HEK293T (cell line): ENCODE measurements around the gene ZNF326.

ENCODE experiments used
- CTCF ChIA-PET: fragments of 350-600 bp; formaldehyde crosslinking; extraction: SDS; loops from one replicate; lab custom pipeline; 2021; ENCODE audit warnings: antibody characterized with exemption, inconsistent platforms; lab: Yijun Ruan, JAX
- POLR2A ChIA-PET: fragments of 350-600 bp; formaldehyde crosslinking; extraction: SDS; loops from one replicate; lab custom pipeline; 2020; ENCODE audit warnings: antibody characterized with exemption, inconsistent platforms; lab: Yijun Ruan, JAX
- DNase-seq: peaks from one replicate; pipeline ENCODE4 v3.0.0; 2012; ENCODE audit warnings: mixed read lengths; ENCODE audit errors: extremely low spot score
- ARNT ChIP-seq: fragments of 450-650 bp; IDR thresholded peaks from 2 replicates; pipeline ENCODE4 v1.6.1; 2017; ENCODE audit warnings: mild to moderate bottlenecking
- BHLHE40 ChIP-seq: fragments of 450-650 bp; IDR thresholded peaks from 2 replicates; pipeline ENCODE4 v1.6.1; 2016; ENCODE audit warnings: mild to moderate bottlenecking, moderate library complexity, borderline replicate concordance
- CTBP1 ChIP-seq: fragments of 450-650 bp; IDR thresholded peaks from 2 replicates; pipeline ENCODE4 v1.6.1; 2016; ENCODE audit warnings: borderline replicate concordance
- ELF4 ChIP-seq: fragments of 450-650 bp; IDR thresholded peaks from 2 replicates; pipeline ENCODE4 v1.6.1; 2017; ENCODE audit warnings: antibody characterized with exemption
- FOXA1 ChIP-seq: fragments of 450-650 bp; IDR thresholded peaks from 2 replicates; pipeline ENCODE4 v1.6.1; 2016; ENCODE audit warnings: mild to moderate bottlenecking
- FOXK2 ChIP-seq: fragments of 450-650 bp; IDR thresholded peaks from 2 replicates; pipeline ENCODE4 v1.6.1; 2016; ENCODE audit warnings: mild to moderate bottlenecking
- FOXM1 ChIP-seq: fragments of 450-650 bp; IDR thresholded peaks from 2 replicates; pipeline ENCODE4 v1.6.1; 2017; ENCODE audit warnings: mild to moderate bottlenecking, borderline replicate concordance
- HDGF ChIP-seq: fragments of 450-650 bp; IDR thresholded peaks from 2 replicates; pipeline ENCODE4 v1.6.1; 2017; ENCODE audit warnings: antibody characterized with exemption, borderline replicate concordance
- L3MBTL2 ChIP-seq: fragments of 450-650 bp; conservative IDR thresholded peaks from 2 replicates; pipeline ENCODE4 v1.6.1; 2016; ENCODE audit warnings: mild to moderate bottlenecking
- LEF1 ChIP-seq: fragments of 450-650 bp; IDR thresholded peaks from 2 replicates; pipeline ENCODE4 v1.6.1; 2017; ENCODE audit warnings: mild to moderate bottlenecking, borderline replicate concordance
- NFRKB ChIP-seq: fragments of 450-650 bp; IDR thresholded peaks from 2 replicates; pipeline ENCODE4 v1.6.1; 2016; ENCODE audit warnings: mild to moderate bottlenecking, moderate library complexity
- SP1 ChIP-seq: fragments of 450-650 bp; IDR thresholded peaks from 2 replicates; pipeline ENCODE4 v1.6.1; 2017
- SUZ12 ChIP-seq: fragments of 450-650 bp; IDR thresholded peaks from 2 replicates; pipeline ENCODE4 v1.6.1; 2016; ENCODE audit warnings: mild to moderate bottlenecking
- TARDBP ChIP-seq: fragments of 450-650 bp; IDR thresholded peaks from 2 replicates; pipeline ENCODE4 v1.6.1; 2016
- ZNF384 ChIP-seq: fragments of 450-650 bp; IDR thresholded peaks from 2 replicates; pipeline ENCODE4 v1.6.1; 2016
- TF ChIP-seq, protein P1 (sequence below): fragments of 450-650 bp; IDR thresholded peaks from 2 replicates; pipeline ENCODE4 v1.6.1; 2016

The ZNF326 gene

DNA sequence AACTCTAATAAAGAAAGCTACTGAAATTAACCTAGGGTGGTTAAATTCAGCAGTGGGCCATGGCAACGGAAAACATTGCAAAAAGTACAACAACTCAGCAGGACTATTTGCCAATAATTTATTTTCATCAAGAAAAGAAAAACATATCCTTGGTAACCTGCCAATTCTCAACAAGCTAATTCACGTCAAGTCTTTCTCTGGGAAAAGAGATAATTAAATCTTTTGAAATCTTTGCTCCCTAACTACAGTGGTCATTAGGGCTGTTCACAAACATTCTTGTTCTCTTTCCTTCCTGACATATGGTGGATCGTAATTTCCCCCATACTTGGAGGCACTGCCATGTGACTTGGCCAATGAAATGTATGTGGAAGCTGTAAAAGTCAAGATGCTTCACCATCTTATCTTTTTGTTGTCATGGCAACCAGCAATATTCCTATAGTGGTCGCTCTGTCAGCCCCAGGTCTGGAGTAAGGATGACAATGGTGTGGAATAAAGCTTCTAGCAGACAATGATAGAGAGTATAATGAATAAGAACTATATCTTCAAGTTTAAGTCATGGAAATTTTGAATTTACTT is 29.6 kb upstream of the ZNF326 start:
- DNase-seq, result no peak
- CTCF ChIA-PET, result no interaction called here
- TF ChIP-seq HDGF (no peak), ZNF384 (no peak), FOXM1 (no peak), BHLHE40 (no peak), FOXA1 (no peak), ARNT (no peak)
- TF ChIP-seq, protein P1, sequence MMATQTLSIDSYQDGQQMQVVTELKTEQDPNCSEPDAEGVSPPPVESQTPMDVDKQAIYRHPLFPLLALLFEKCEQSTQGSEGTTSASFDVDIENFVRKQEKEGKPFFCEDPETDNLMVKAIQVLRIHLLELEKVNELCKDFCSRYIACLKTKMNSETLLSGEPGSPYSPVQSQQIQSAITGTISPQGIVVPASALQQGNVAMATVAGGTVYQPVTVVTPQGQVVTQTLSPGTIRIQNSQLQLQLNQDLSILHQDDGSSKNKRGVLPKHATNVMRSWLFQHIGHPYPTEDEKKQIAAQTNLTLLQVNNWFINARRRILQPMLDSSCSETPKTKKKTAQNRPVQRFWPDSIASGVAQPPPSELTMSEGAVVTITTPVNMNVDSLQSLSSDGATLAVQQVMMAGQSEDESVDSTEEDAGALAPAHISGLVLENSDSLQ, result no peak
- POLR2A ChIA-PET, result no interaction called here

DNA sequence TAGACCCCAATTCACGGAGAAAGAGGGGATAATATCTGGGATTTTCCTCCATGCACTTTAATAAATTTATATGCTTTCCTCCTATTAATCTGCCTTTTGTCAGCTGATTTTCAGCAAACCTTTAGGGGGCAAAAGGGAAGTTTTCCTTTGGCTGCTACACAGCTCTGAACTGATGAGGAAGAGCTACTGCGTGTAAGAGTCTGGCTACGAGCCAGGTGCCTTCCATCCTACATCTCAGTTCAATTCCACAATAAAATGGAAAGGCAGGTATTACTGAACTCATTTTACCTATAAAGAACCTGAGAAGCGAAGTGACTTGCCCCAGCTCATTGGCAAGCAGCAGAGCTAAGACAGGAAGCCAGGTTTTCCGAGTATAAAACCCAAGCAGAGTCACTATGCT is 28.3 kb upstream of the ZNF326 start:
- TF ChIP-seq BHLHE40, result no peak
- no peak for TF ChIP-seq L3MBTL2
- no peak for TF ChIP-seq FOXM1
- TF ChIP-seq, protein P1, result no peak
- no peak for TF ChIP-seq ARNT
- no peak for TF ChIP-seq TARDBP
- no peak for TF ChIP-seq FOXA1
- no peak for TF ChIP-seq CTBP1
- no peak for TF ChIP-seq HDGF
- TF ChIP-seq ELF4, result no peak
- no peak for TF ChIP-seq NFRKB
- TF ChIP-seq SUZ12, result no peak
- no peak for TF ChIP-seq LEF1
- no peak for TF ChIP-seq ZNF384
- no peak for TF ChIP-seq SP1
- TF ChIP-seq FOXK2, result no peak
- no peak for DNase-seq
- ChIA-PET CTCF (no interaction called here), POLR2A (no interaction called here)

DNA sequence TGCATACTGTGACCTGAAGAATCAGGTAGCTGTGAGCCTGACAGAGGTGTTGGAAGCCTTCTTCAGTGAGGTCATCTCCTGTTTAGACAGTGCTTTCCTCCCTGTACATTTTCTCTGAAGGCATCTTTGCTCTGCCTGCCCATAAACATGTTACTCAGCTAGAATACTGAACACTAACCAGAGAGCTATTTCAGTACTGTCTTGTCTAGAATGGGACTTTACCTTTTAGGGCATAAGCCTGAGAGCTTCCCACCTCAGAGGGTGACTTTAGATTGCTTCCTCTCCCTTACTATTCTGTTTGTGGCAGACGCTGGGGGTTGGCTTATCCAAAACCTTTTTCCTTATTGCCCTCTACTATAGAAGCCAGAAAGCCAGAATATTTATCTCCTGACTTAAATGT is 23.3 kb upstream of the ZNF326 start:
- no peak for DNase-seq
- POLR2A ChIA-PET, result no interaction called here
- CTCF ChIA-PET, result interaction anchor here (1.7 kb wide), 1 partner anchor 15 kb away, joined by 3 read pairs; no protein-coding TSS in a partner anchor
- TF ChIP-seq NFRKB, result no peak
- TF ChIP-seq LEF1, result no peak
- no peak for TF ChIP-seq HDGF

DNA sequence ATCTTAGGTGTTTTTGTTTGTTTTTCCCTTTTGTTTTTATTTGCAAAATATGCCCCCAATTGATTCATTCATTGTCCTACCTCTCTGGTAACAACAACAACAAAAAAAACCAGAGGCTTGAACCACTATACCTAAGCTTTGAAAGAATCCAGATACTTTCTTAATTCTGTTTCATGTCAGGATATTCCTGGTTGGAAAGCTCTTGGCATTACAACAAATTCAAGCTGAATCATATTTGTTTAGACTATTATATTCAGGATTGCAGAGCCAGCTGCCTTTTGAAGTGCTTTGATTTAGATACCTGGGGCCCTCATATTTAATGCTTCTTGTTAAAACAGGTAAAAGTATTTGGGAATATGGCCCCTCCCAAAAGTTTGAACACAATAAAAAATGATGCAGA is 22.9 kb upstream of the ZNF326 start:
- TF ChIP-seq FOXA1 (no peak), ARNT (no peak), HDGF (no peak), NFRKB (no peak)
- ChIA-PET POLR2A (no interaction called here), CTCF (interaction anchor here (0.7 to 1.7 kb wide), 3 partner anchors 15 to 1529 kb away, joined by 3 to 4 read pairs (median 3); partner anchors contain the start of gene CDC7)
- DNase-seq, result no peak

DNA sequence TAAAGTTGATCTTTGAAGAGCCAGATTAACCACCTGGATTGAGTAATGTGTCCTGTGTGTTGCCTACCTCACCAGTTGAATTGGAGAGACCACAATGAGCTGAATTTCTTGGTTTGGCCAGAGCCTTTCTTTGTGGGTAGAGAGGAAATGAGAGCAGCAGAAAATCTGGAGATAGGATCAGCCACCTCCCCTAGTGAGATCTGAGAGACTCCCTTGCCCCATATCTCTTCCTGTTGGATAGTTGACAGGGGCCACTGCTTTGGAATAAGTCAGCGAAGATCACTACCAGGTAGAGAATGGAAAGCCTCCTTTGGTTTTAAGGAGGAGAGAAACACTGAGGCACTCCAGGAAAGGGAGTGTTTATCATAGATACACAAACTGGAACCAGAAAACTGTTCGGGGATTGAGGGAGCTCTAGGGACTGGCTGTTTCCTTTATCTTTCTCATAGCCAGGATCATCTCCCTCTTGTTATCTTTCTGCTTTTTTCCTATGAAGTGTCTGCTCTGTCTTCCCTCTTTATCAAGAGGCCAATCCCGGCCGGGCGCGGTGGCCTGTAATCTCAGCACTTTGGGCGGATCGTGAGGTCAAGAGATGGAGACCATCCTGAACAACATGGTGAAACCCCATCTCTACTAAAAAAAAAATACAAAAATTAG is 21.3 kb upstream of the ZNF326 start:
- DNase-seq, result no peak
- POLR2A ChIA-PET, result no interaction called here
- TF ChIP-seq CTBP1 (no peak), TARDBP (no peak), ARNT (no peak), LEF1 (no peak), FOXK2 (no peak), L3MBTL2 (no peak), BHLHE40 (no peak), SUZ12 (no peak), ZNF384 (no peak), NFRKB (no peak), ELF4 (no peak), FOXM1 (no peak), SP1 (no peak), HDGF (no peak), FOXA1 (no peak)
- TF ChIP-seq, protein P1, result no peak
- CTCF ChIA-PET, result no interaction called here

DNA sequence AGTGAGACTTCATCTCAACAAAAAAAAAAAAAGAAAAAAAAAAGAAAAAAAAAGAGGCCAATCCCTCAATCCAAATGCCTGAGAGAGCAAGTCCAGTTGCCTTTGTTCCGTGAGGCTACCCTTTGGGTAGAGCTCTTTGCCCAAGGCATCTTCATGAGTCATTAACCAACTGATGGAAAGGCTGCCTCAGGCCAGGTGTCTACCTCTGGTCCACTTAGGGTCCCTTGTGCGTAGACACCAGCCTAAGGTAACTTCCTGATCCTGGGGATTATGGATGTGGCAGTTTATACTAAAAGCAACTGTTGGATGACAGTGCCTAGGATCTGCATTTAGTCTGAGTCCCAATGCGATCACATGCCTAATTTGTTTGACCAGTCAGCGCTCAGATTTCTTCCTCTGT is 20.7 kb upstream of the ZNF326 start:
- ChIA-PET CTCF (interaction anchor here (0.6 kb wide), 1 partner anchor 984 kb away, joined by 11 read pairs; no protein-coding TSS in a partner anchor), POLR2A (no interaction called here)

More for the DNA sequence above, 20.7 kb upstream of the ZNF326 start:
- TF ChIP-seq SUZ12 (no peak), FOXM1 (no peak), ARNT (no peak), LEF1 (no peak), SP1 (no peak), ZNF384 (no peak), CTBP1 (no peak), NFRKB (no peak), ELF4 (no peak), HDGF (no peak), TARDBP (no peak), BHLHE40 (no peak), FOXA1 (no peak), FOXK2 (no peak), L3MBTL2 (no peak)
- TF ChIP-seq, protein P1, result no peak
- DNase-seq, result no peak
